Measurements from ENCODE around the gene RFLNA. TPM values are rescaled to one million over a fixed set of nuclear protein-coding genes. Genes with fewer than 3 reads are reported as not detected.

Gene RFLNA, protein sequence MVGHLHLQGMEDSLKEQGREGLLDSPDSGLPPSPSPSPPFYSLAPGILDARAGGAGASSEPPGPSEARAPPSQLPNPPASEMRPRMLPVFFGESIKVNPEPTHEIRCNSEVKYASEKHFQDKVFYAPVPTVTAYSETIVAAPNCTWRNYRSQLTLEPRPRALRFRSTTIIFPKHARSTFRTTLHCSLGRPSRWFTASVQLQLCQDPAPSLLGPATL
- total RNA-seq = under 1 TPM in 4 of 10 donors, not detected in 6; 0.13 to 0.49 (median 0.37) TPM
- polyA plus RNA-seq = under 1 TPM; 0.14 to 0.22 TPM
- long read RNA-seq, donor 1 = 0 reads
- long read RNA-seq, donor 2 = 0 reads
- long read RNA-seq, donor 3, partial matches to known transcripts = 0 of 2 reads
- long read RNA-seq, donor 3, other reads (novel, unspliced or antisense) = 2 of 2 reads

DNA sequence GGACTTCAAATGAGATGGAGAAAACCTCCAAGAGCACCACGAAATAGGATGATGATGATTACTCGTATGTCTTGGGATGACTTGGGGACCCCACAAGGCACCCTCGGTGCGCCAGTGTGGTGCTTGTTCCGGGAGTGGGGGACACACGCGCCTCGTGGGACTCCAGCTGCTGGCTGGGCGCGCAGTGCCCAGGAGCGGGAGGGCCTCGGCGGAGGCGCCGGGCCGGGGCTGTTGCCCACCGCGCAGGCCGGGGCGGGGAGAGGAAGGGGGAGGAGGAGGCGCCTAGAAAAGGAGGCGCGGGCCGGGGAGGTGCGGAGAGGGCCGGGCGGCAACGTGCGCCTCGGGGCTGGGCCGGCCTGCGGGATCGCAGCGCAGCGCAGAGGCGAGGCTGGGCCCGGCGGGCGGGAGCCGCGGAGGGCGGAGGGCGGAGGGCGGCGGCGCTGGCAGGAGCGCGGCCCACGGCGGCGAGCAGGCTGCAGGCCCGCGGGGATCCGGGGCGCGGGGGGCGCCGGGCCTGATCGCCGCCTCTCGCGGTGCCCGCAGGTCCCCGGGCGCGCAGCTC lies at the start of gene RFLNA:
TSS of gene RFLNA (plus strand) at position 314 of the 562 bp plus-strand sequence. CDS start 337 bp downstream, outside the sequence.
- H3K9me3 ChIP-seq = no peaks in the 10 kb centered on the region
- intact Hi-C loops (cut with DNase I) = no loop called here
- no peaks in the 10 kb centered on the region for H3K36me3 ChIP-seq
- peaks cover 0 to 32% (median 19%) of the 10 kb centered on the region in 9 donors for H3K4me1 ChIP-seq
- TF ChIP-seq, protein P1, sequence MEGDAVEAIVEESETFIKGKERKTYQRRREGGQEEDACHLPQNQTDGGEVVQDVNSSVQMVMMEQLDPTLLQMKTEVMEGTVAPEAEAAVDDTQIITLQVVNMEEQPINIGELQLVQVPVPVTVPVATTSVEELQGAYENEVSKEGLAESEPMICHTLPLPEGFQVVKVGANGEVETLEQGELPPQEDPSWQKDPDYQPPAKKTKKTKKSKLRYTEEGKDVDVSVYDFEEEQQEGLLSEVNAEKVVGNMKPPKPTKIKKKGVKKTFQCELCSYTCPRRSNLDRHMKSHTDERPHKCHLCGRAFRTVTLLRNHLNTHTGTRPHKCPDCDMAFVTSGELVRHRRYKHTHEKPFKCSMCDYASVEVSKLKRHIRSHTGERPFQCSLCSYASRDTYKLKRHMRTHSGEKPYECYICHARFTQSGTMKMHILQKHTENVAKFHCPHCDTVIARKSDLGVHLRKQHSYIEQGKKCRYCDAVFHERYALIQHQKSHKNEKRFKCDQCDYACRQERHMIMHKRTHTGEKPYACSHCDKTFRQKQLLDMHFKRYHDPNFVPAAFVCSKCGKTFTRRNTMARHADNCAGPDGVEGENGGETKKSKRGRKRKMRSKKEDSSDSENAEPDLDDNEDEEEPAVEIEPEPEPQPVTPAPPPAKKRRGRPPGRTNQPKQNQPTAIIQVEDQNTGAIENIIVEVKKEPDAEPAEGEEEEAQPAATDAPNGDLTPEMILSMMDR (IDR thresholded peaks at IDR 0.05) = no peak
- ATAC-seq (peak in 6 of 8 donors; percentile 31 to 76 (median 60)), DNase-seq (no peak)
- 2% methylated on average over 36 to 66 of the region's 66 CpGs for WGBS, 2 donors
- peaks cover 0 to 53% (median 32%) of the 10 kb centered on the region in 7 donors for H3K27me3 ChIP-seq
- H3K4me3 ChIP-seq = peak within 1 kb of the TSS in 9 of 10 donors; percentile 25 to 52 (median 42)
- no peak within 1 kb of the TSS for H3K27ac ChIP-seq

DNA sequence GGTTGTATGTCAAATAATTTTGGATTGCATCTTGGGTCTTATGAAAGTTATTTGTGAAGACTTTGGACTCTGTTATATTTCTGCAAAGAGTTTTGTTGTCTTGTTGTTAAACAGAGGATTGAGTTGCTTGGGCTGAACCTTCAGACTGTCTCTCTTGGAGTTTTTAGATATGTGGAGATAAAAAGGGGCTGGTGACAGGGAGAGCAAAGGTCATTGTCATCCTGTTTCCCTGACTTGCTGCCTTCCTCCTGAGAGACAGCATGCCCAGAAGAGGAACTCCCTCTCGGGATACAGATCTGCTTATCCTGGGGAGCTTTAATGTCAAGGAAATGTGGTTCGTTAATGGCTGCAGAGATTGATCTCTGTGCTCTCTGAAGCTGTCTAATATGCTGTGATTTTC lies 47.6 kb upstream of the RFLNA start:
- intact Hi-C loops (cut with DNase I) = no loop called here
- DNase-seq (no peak), ATAC-seq (no peak)
- peaks cover 0 to 46% (median 15%) of the 10 kb centered on the region in 11 donors for H3K9me3 ChIP-seq
- H3K36me3 ChIP-seq = no peaks in the 10 kb centered on the region
- WGBS, 2 donors = 52 to 53% methylated on average over 2 of the region's 2 CpGs
- TF ChIP-seq, protein P1 (IDR thresholded peaks at IDR 0.05) = no peak
- H3K4me1 ChIP-seq = peaks cover 0 to 9% (median 0%) of the 10 kb centered on the region in 9 donors
- no peak overlapping the region for H3K4me3 ChIP-seq
- no peak overlapping the region for H3K27ac ChIP-seq
- peaks cover 0 to 18% (median 10%) of the 10 kb centered on the region in 7 donors for H3K27me3 ChIP-seq

DNA sequence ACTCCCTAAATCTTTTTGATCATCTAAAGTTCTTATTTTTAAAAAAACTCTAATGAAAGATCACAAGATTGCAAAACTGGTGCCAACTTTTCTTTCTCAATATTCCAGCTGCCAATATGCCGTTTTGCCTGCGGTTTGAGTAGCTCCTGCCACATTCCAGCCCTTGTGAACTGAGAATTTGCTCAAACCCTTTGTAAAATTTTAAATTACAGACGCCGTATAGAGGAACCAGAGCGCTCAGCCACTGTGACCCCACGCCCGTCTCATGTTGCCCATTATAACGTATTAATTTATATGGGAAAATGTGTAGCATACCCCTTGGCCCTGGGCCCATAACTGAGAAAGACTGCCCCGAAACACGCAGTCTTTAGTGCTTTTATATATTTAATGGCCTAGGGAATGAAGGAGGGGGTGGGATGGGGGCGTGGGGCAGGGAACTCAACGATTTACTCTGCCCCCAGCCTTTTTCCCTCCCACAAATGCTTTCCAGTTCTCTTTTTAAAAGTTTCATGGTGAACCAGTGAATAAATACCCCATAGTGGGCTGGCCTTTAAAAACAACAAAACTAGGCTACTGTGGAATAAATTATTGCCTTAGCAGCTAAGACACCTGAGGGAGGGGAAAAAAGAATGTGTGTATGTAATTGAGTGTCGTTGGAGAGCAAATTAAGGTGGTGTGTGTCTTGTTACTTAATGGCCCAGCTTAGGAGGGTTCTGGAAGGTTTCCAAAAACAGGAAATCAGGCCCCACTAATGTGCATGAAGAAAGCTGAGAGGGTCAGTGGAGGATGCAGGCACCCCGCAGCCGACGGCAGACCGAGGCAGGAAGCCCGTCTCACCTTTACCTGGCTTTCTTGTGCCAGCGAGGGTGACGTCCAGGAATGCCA lies 45.7 kb upstream of the RFLNA start:
- peaks cover 0 to 22% (median 6%) of the 10 kb centered on the region in 7 donors for H3K27me3 ChIP-seq
- H3K9me3 ChIP-seq = peaks cover 0 to 39% (median 15%) of the 10 kb centered on the region in 11 donors
- H3K27ac ChIP-seq = no peak overlapping the region
- H3K4me1 ChIP-seq = peaks cover 0 to 4% (median 0%) of the 10 kb centered on the region in 9 donors
- DNase-seq (no peak), ATAC-seq (no peak)
- TF ChIP-seq, protein P1 (IDR thresholded peaks at IDR 0.05) = no peak
- H3K36me3 ChIP-seq = no peaks in the 10 kb centered on the region
- intact Hi-C loops (cut with DNase I) = no loop called here
- no peak overlapping the region for H3K4me3 ChIP-seq
- 81 to 83% methylated on average over 20 of the region's 20 CpGs for WGBS, 2 donors

DNA sequence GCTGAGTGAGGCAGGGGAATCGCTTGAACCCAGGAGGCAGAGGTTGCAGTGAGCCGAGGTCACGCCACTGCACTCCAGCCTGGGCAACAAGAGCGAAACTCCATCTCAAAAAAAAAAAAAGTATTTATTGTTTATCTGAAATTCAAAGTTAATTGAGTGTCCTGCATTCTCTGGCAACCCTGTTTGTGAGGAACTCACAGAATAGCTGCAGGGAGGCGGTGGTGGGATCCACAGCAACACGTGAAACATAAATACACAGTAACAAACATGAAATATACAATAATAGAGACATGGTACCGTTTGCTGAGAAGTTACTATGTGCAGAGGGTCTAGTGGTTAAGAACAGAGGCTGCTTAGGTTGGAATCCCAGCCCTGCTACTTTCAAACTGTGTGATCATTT lies 43.7 kb upstream of the RFLNA start:
- peaks cover 0 to 17% (median 0%) of the 10 kb centered on the region in 9 donors for H3K4me1 ChIP-seq
- no peak overlapping the region for H3K27ac ChIP-seq
- H3K36me3 ChIP-seq = no peaks in the 10 kb centered on the region
- peaks cover 0 to 21% (median 15%) of the 10 kb centered on the region in 11 donors for H3K9me3 ChIP-seq
- DNase-seq (no peak), ATAC-seq (no peak)
- intact Hi-C loops (cut with DNase I) = no loop called here
- H3K4me3 ChIP-seq = no peak overlapping the region
- TF ChIP-seq, protein P1 (IDR thresholded peaks at IDR 0.05) = no peak
- H3K27me3 ChIP-seq = peaks cover 0 to 24% (median 7%) of the 10 kb centered on the region in 7 donors
- WGBS, 2 donors = 93 to 94% methylated on average over 7 of the region's 7 CpGs
